Testis (tissue), 2 donors: ENCODE data around the gene COL1A2.

Experiments
- CTCF ChIP-seq, 3 experiments: fragments of 450-650 bp in 2 of 3; fragments of 200-600 bp in 1 of 3; sonication (generic) in 1 of 3; IDR thresholded peaks; one replicate each; pipeline ENCODE4 v1.5.1; 2016 to 2019; ENCODE audit warnings: antibody characterized with exemption in 3 of 3, mild to moderate bottlenecking in 2 of 3, moderate library complexity in 1 of 3
- POLR2A ChIP-seq: fragments of 450-650 bp; IDR thresholded peaks from one replicate; pipeline ENCODE4 v1.6.1; 2017; ENCODE audit warnings: antibody characterized with exemption, mild to moderate bottlenecking, moderate library complexity

GRCh38 chr7:94376281-94376680 lies 18.4 kb upstream of the COL1A2 start:
- TF ChIP-seq CTCF (IDR thresholded peaks at IDR 0.05) (no peak), POLR2A (no peak)
